T-helper 1 cell treated with Interleukin-12 subunit alpha and Interleukin-12 subunit beta and Interleukin-4 antibody, amounts not matched to agents 30 ng/mL and 1 ng/mL, for 36 hours (primary cell): Measurements from ENCODE around the gene SH3D19. TPM values are rescaled to one million over a fixed set of nuclear protein-coding genes. Genes with fewer than 3 reads are reported as not detected.
"Not testable (repeated sequence)": the region's sequence is repeated elsewhere in the genome, so short reads cannot be mapped to it uniquely, and the experiment has no call there.

Source experiments
- intact Hi-C: fragments of 100-400 bp; cut with micrococcal nuclease; formaldehyde crosslinking; loops from one replicate; pipeline ENCODE4 v1.15.1; 2024
- total RNA-seq: library from RNA; stranded (reverse); gene quantifications from 2 replicates; pipeline ENCODE4 v1.2.3, GENCODE V29; 2022

The SH3D19 gene
- total RNA-seq, 1 donor from 2014 or later, result not detected

- intact Hi-C loops, result no loop called here
Measured at GRCh38 chr4:151284534-151285245, 40.7 kb downstream of the SH3D19 start.

GRCh38 chr4:151276787-151277562 is 48.4 kb downstream of the SH3D19 start, which contains the start of gene PRSS48:
TSS of gene PRSS48 (plus strand) at chr4:151277161. CDS start at chr4:151277173, 12 bp downstream.
- intact Hi-C loops, result loop anchor here (1.0 to 2.0 kb wide), 2 partner anchors 85 to 1120 kb away; no protein-coding TSS in a partner anchor

- intact Hi-C loops, result not testable (repeated sequence)
Measured at GRCh38 chr4:151268905-151269304, 56.5 kb downstream of the SH3D19 start.

GRCh38 chr4:151267822-151268535 is 57.4 kb downstream of the SH3D19 start:
- intact Hi-C loops, result no loop called here

- intact Hi-C loops, result no loop called here
Measured at GRCh38 chr4:151267104-151267503, 58.3 kb downstream of the SH3D19 start.

- intact Hi-C loops, result no loop called here
Measured at GRCh38 chr4:151266497-151266896, 58.9 kb downstream of the SH3D19 start.

- intact Hi-C loops, result no loop called here
Measured at GRCh38 chr4:151263455-151263854, 62.0 kb downstream of the SH3D19 start.

GRCh38 chr4:151260526-151260925 is 64.9 kb downstream of the SH3D19 start:
- intact Hi-C loops, result no loop called here

GRCh38 chr4:151259752-151260151 is 65.7 kb downstream of the SH3D19 start:
- intact Hi-C loops, result no loop called here

- intact Hi-C loops, result no loop called here
Measured at GRCh38 chr4:151257704-151258103, 67.7 kb downstream of the SH3D19 start.

- intact Hi-C loops, result no loop called here
Measured at GRCh38 chr4:151256134-151256533, 69.3 kb downstream of the SH3D19 start.

- intact Hi-C loops, result not testable (repeated sequence)
Measured at GRCh38 chr4:151255680-151256079, 69.7 kb downstream of the SH3D19 start.

- intact Hi-C loops, result not testable (repeated sequence)
Measured at GRCh38 chr4:151255226-151255625, 70.2 kb downstream of the SH3D19 start.

- intact Hi-C loops, result no loop called here
Measured at GRCh38 chr4:151251603-151252304, 73.7 kb downstream of the SH3D19 start.

GRCh38 chr4:151250706-151251105 is 74.7 kb downstream of the SH3D19 start:
- intact Hi-C loops, result no loop called here

GRCh38 chr4:151248519-151248918 is 76.9 kb downstream of the SH3D19 start:
- intact Hi-C loops, result no loop called here

- intact Hi-C loops, result no loop called here
Measured at GRCh38 chr4:151247395-151247794, 78.0 kb downstream of the SH3D19 start.

- intact Hi-C loops, result no loop called here
Measured at GRCh38 chr4:151246742-151247141, 78.7 kb downstream of the SH3D19 start.

- intact Hi-C loops, result no loop called here
Measured at GRCh38 chr4:151242305-151242704, 83.1 kb downstream of the SH3D19 start.

GRCh38 chr4:151239608-151240007 is 85.8 kb downstream of the SH3D19 start:
- intact Hi-C loops, result no loop called here

- intact Hi-C loops, result no loop called here
Measured at GRCh38 chr4:151238477-151238876, 86.9 kb downstream of the SH3D19 start.
